ENCODE measurements around the gene LRRK1. TPM values are rescaled to one million over a fixed set of nuclear protein-coding genes. Genes with fewer than 3 reads are reported as not detected.

Gene LRRK1
- total RNA-seq, 2 donors from 2014 or later, result 18.6 to 20.3 TPM

- no peak for DNase-seq (ENCODE audit: low spot score)
- no peak for TF ChIP-seq CTCF (IDR thresholded peaks at IDR 0.05)
- no peak for TF ChIP-seq POLR2A (IDR thresholded peaks at IDR 0.05)
- TF ChIP-seq POLR2AphosphoS5 (IDR thresholded peaks at IDR 0.05), result no peak
- no peaks in the 10 kb centered on the region for H3K4me1 ChIP-seq (replicated peaks)
- no peaks in the 10 kb centered on the region for H3K27me3 ChIP-seq (replicated peaks; ENCODE audit: insufficient read depth)
- intact Hi-C loops (cut with DNase I), result no loop called here
- no peaks in the 10 kb centered on the region for H3K9me3 ChIP-seq
- WGBS, result 90% methylated on average over 11 of the region's 11 CpGs
- no peak overlapping the region for H3K27ac ChIP-seq
- H3K36me3 ChIP-seq, result no peaks in the 10 kb centered on the region
- no peak overlapping the region for H3K4me3 ChIP-seq
Measured at GRCh38 chr15:100926971-100927756, 8.0 kb downstream of the LRRK1 start.

DNA sequence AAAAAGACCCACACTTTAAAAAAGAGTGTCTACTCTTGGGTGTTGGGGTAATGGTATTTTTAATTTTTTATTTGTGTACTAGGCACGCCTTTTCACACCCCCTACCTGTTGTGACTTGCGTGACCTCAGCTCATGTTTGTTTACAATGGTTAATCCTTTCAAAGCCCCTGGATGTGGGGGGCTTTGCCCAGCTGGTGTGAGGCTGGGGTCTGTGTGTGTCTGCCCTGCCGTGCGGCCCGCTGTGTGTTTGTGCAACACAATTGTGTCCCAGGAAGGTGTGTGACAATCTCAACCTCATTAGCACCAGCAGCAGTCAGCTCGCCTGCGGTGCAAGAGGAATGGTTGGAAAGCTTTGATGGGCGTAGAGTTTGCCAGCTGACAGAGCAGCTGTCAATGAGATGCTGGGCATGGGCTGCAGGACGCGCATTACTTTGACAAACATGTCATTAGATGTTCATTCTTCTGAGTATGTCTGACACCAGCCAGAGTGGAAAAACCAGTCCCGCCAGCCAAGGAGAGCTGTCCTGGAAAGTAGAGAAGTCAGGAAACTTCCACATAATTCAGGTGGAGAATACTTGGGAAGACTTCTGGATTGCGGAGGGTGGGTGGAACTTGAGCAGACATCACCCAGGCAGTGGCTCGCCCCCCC lies 9.6 kb downstream of the LRRK1 start:
- H3K36me3 ChIP-seq, result no peaks in the 10 kb centered on the region
- TF ChIP-seq POLR2AphosphoS5 (IDR thresholded peaks at IDR 0.05) (peak; percentile 54), CTCF (IDR thresholded peaks at IDR 0.05) (no peak)
- peak; percentile 58 for DNase-seq (ENCODE audit: low spot score)
- intact Hi-C loops (cut with DNase I), result no loop called here
- WGBS, result 53% methylated on average over 13 of the region's 13 CpGs
- no peaks in the 10 kb centered on the region for H3K27me3 ChIP-seq (replicated peaks; ENCODE audit: insufficient read depth)
- H3K4me1 ChIP-seq (replicated peaks), result no peaks in the 10 kb centered on the region
- H3K4me3 ChIP-seq, result no peak overlapping the region
- H3K27ac ChIP-seq, result peak overlapping the region; percentile 42 to 61
- no peaks in the 10 kb centered on the region for H3K9me3 ChIP-seq

GRCh38 chr15:100929641-100930042 lies 10.5 kb downstream of the LRRK1 start:
- peak; percentile 49 for DNase-seq (ENCODE audit: low spot score)
- WGBS, result 27% methylated on average over 6 of the region's 6 CpGs
- intact Hi-C loops (cut with DNase I), result no loop called here
- Histone ChIP-seq H3K27ac (peak overlapping the region; percentile 42 to 61), H3K27me3 (replicated peaks; ENCODE audit: insufficient read depth) (no peaks in the 10 kb centered on the region), H3K36me3 (no peaks in the 10 kb centered on the region), H3K4me3 (no peak overlapping the region), H3K9me3 (no peaks in the 10 kb centered on the region), H3K4me1 (replicated peaks) (no peaks in the 10 kb centered on the region)
- TF ChIP-seq POLR2AphosphoS5 (IDR thresholded peaks at IDR 0.05), result no peak
- no peak for TF ChIP-seq CTCF (IDR thresholded peaks at IDR 0.05)
- no peak for TF ChIP-seq POLR2A (IDR thresholded peaks at IDR 0.05)

DNA sequence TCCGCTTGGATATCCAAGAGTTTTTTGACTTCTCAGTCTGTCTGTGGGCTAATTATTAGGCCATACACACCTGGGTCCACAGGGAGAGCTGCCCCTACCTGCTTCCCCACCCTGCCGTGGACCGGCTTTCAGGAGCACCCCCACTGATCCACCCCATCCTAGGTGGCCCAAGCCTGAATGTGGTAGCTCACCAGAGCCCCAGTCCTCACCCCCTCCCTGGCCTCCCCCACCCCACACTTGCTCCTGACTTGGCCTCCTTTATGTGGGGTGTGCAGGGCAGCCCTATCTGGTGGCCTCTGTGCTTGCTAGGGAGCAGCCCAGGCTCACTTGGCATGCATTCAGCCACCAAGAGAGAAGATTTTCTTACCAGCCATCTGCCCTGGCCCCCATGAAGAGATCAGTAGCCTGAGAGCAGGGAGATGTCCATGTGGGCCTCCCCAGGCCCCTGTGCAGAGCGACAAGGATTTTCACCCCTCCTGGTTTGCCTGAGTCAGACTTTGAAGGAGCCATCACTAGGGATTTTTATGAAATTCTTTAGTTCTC lies 11.2 kb downstream of the LRRK1 start:
- H3K4me1 ChIP-seq (replicated peaks), result no peaks in the 10 kb centered on the region
- H3K27me3 ChIP-seq (replicated peaks; ENCODE audit: insufficient read depth), result no peaks in the 10 kb centered on the region
- H3K27ac ChIP-seq, result no peak overlapping the region
- H3K36me3 ChIP-seq, result no peaks in the 10 kb centered on the region
- TF ChIP-seq POLR2AphosphoS5 (IDR thresholded peaks at IDR 0.05), result no peak
- TF ChIP-seq POLR2A (IDR thresholded peaks at IDR 0.05), result no peak
- no peak for TF ChIP-seq CTCF (IDR thresholded peaks at IDR 0.05)
- intact Hi-C loops (cut with DNase I), result no loop called here
- H3K4me3 ChIP-seq, result no peak overlapping the region
- 100% methylated on average over 4 of the region's 4 CpGs for WGBS
- DNase-seq (ENCODE audit: low spot score), result no peak
- H3K9me3 ChIP-seq, result no peaks in the 10 kb centered on the region

Measured in prostate gland (tissue), 2 donors.